HG03354 (cell line): Measurements from ENCODE around the gene NFKBIB.

ENCODE experiments used
- ATAC-seq: cut with Tn5 transposase; IDR thresholded peaks from one replicate; pipeline ENCODE4 v1.9.1; 2021; ENCODE audit warnings: mild to moderate bottlenecking; ENCODE audit not compliant: unreplicated experiment, poor library complexity, severe bottlenecking

Gene NFKBIB

GRCh38 chr19:38949580-38950367 lies 50.0 kb downstream of the NFKBIB start:
- ATAC-seq: no peak

GRCh38 chr19:38951187-38951586 lies 51.4 kb downstream of the NFKBIB start:
- ATAC-seq: no peak

- no peak for ATAC-seq
Observed at GRCh38 chr19:38952395-38953165, 52.8 kb downstream of the NFKBIB start.

GRCh38 chr19:38953677-38954076 lies 53.9 kb downstream of the NFKBIB start:
- no peak for ATAC-seq

GRCh38 chr19:38956264-38956663 lies 56.5 kb downstream of the NFKBIB start:
- ATAC-seq: no peak

- no peak for ATAC-seq
Observed at GRCh38 chr19:38958301-38958700, 58.5 kb downstream of the NFKBIB start.
